Measurements from ENCODE around the gene KRTAP4-5.
"Not testable (repeated sequence)": the region's sequence is repeated elsewhere in the genome, so short reads cannot be mapped to it uniquely, and the experiment has no call there.

KRTAP4-5 gene

GRCh38 chr17:41108728-41109386, 40.8 kb downstream of the KRTAP4-5 start:
- DNase-seq (ENCODE audit: low read depth, low spot score): not testable (repeated sequence)

GRCh38 chr17:41107941-41108450, 41.6 kb downstream of the KRTAP4-5 start:
- DNase-seq (ENCODE audit: low read depth, low spot score): no peak

GRCh38 chr17:41105347-41105746, 44.3 kb downstream of the KRTAP4-5 start, which contains the start of gene KRTAP4-9:
KRTAP4-9 (plus strand) TSS chr17:41105389; CDS start chr17:41105389, 0 bp downstream.
- DNase-seq (ENCODE audit: low read depth, low spot score): not testable (repeated sequence)

GRCh38 chr17:41104386-41105038, 45.1 kb downstream of the KRTAP4-5 start:
- DNase-seq (ENCODE audit: low read depth, low spot score): not testable (repeated sequence)

- DNase-seq (ENCODE audit: low read depth, low spot score): no peak
These were observed 45.7 kb downstream of the KRTAP4-5 start for GRCh38 chr17:41103896-41104295.

- DNase-seq (ENCODE audit: low read depth, low spot score): no peak
These were observed 47.9 kb downstream of the KRTAP4-5 start, which contains the start of gene KRTAP4-16 for GRCh38 chr17:41101586-41102259. KRTAP4-16 (minus strand) TSS chr17:41102209; CDS start chr17:41102209, 0 bp downstream.

- DNase-seq (ENCODE audit: low read depth, low spot score): not testable (repeated sequence)
These were observed 49.7 kb downstream of the KRTAP4-5 start for GRCh38 chr17:41099682-41100480.
